Measurements from ENCODE around the gene SYNPO2. TPM values are rescaled to one million over a fixed set of nuclear protein-coding genes. Genes with fewer than 3 reads are reported as not detected.

SYNPO2 gene
- total and polyA plus RNA-seq, 10 of the 15 experiments (the other 5 are each of a cell fraction or from before 2014, with no cell fraction given), result 0.04 to 0.34 (median 0.28) TPM

DNA sequence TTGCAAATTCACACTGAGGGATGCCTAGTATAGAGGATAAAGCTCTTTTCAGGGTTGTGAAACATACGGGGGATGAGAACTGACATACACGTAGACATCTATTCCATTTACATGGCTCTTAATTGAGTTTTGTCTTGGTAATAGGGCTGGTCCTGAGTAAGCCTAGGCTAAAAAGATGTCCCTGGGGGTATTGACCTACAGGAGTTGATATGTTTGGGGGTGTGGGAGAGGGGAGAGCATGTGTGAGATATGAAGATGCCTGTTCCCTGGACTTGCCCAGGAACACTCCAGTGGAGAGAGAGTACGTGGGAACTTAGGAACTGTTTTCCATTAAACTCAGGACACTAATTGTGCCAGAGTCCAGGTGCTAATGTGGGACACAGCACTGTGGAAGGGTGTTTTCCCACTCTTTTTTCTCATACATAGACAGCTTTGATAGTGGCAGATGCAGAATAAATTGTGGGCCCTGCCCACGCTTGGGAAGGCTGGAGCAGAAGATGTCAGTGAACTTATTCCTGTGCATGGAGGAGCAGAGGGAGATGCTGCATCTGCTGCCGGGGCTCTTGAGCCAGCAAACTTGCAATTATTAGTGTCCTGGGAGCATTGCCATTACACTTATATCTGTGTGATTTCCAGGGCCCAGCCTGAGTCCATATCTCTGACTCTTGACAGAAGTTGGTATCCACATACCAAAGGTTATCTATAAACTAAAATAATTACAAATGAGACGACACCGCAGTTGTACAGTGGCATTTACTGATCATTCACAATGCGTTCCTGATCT lies 20.7 kb downstream of the SYNPO2 start (continued):
- TF ChIP-seq RELA (IDR thresholded peaks at IDR 0.05; ENCODE audit: borderline replicate concordance, partially characterized antibody) (no peak), MEF2A (IDR thresholded peaks at IDR 0.05; ENCODE audit: insufficient read depth, low read depth, low read length) (no peak), RB1 (IDR thresholded peaks at IDR 0.05; ENCODE audit: borderline replicate concordance) (no peak), SPI1 (IDR thresholded peaks at IDR 0.05; ENCODE audit: borderline replicate concordance, insufficient read depth, low read depth, low read length) (no peak)
- TF ChIP-seq, protein P1, sequence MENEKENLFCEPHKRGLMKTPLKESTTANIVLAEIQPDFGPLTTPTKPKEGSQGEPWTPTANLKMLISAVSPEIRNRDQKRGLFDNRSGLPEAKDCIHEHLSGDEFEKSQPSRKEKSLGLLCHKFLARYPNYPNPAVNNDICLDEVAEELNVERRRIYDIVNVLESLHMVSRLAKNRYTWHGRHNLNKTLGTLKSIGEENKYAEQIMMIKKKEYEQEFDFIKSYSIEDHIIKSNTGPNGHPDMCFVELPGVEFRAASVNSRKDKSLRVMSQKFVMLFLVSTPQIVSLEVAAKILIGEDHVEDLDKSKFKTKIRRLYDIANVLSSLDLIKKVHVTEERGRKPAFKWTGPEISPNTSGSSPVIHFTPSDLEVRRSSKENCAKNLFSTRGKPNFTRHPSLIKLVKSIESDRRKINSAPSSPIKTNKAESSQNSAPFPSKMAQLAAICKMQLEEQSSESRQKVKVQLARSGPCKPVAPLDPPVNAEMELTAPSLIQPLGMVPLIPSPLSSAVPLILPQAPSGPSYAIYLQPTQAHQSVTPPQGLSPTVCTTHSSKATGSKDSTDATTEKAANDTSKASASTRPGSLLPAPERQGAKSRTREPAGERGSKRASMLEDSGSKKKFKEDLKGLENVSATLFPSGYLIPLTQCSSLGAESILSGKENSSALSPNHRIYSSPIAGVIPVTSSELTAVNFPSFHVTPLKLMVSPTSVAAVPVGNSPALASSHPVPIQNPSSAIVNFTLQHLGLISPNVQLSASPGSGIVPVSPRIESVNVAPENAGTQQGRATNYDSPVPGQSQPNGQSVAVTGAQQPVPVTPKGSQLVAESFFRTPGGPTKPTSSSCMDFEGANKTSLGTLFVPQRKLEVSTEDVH (IDR thresholded peaks at IDR 0.05; ENCODE audit: low read depth, partially characterized antibody), result no peak

- RAD21 ChIA-PET (ENCODE audit: unreplicated experiment), result no interaction called here
- FAIRE-seq, result no peak
These were observed 21.6 kb downstream of the SYNPO2 start for GRCh38 chr4:118910221-118910620.

More at GRCh38 chr4:118910221-118910620, 21.6 kb downstream of the SYNPO2 start:
- ATAC-seq (no peak), DNase-seq (ENCODE audit: low read depth, low spot score) (no peak)
- in situ Hi-C loops (cut with MboI) (no loop called here), intact Hi-C loops (cut with micrococcal nuclease; ENCODE audit: unreplicated experiment) (no loop called here)
- Histone ChIP-seq H3K79me2 (ENCODE audit: control insufficient read depth, insufficient read depth, low read length) (no peaks in the 10 kb centered on the region), H3K27ac (ENCODE audit: control insufficient read depth, insufficient read depth) (no peak overlapping the region), H4K20me1 (ENCODE audit: control insufficient read depth, insufficient read depth) (no peaks in the 10 kb centered on the region), H3K4me2 (ENCODE audit: control insufficient read depth, insufficient read depth) (no peak overlapping the region), H3K4me1 (ENCODE audit: control insufficient read depth, insufficient read depth, low read length) (no peaks in the 10 kb centered on the region), H3K4me3 (no peak overlapping the region), H3K27me3 (replicated peaks in 1 of 2; ENCODE audit: control insufficient read depth in 2 of 2, insufficient read depth in 2 of 2, low read length in 1 of 2) (no peaks in the 10 kb centered on the region), H2AFZ (ENCODE audit: control insufficient read depth, low read depth, low read length) (no peak overlapping the region), H3K9ac (ENCODE audit: control insufficient read depth, insufficient read depth, low read length) (no peak overlapping the region), H3K9me3 (replicated peaks; ENCODE audit: control insufficient read depth, insufficient read depth, low read length) (no peaks in the 10 kb centered on the region), H3K36me3 (ENCODE audit: control insufficient read depth in 2 of 2, insufficient read depth in 2 of 2, low read length in 1 of 2) (no peaks in the 10 kb centered on the region)
- POLR2A ChIA-PET, result no interaction called here
- BruUV-seq (replicated peaks), result no TSS peak
- TF ChIP-seq NFYB (IDR thresholded peaks at IDR 0.05; ENCODE audit: insufficient read depth, low read depth, low read length), result no peak
- TF ChIP-seq KAT2A (conservative IDR thresholded peaks at IDR 0.05; ENCODE audit: control insufficient read depth, low read depth, low read length), result no peak
- no peak for TF ChIP-seq RCOR1 (conservative IDR thresholded peaks at IDR 0.05; ENCODE audit: low read depth, low read length)
- CTCF ChIA-PET, result no interaction called here
- SMC1A ChIA-PET (ENCODE audit: uncharacterized antibody, unreplicated experiment), result no interaction called here
- WGBS (ENCODE audit: insufficient coverage, insufficient replicate concordance, low lambda C conversion rate, missing lambda C conversion rate), result 0% methylated on average over 3 of the region's 3 CpGs

Measured in GM12878 (cell line).